ENCODE results near the gene SCYL1.
"Not testable (repeated sequence)": the region's sequence is repeated elsewhere in the genome, so short reads cannot be mapped to it uniquely, and the experiment has no call there.

SCYL1 gene

GRCh38 chr11:65505466-65506289 lies 19.2 kb upstream of the SCYL1 start:
- no peak for DNase-seq (ENCODE audit: low read depth, low spot score)

GRCh38 chr11:65506290-65506771 lies 18.6 kb upstream of the SCYL1 start:
- DNase-seq (ENCODE audit: low read depth, low spot score): no peak

- no peak for DNase-seq (ENCODE audit: low read depth, low spot score)
These were observed 17.9 kb upstream of the SCYL1 start for GRCh38 chr11:65506772-65507505.

GRCh38 chr11:65512311-65512710 lies 12.6 kb upstream of the SCYL1 start:
- DNase-seq (ENCODE audit: low read depth, low spot score): not testable (repeated sequence)

GRCh38 chr11:65516135-65516968 lies 8.5 kb upstream of the SCYL1 start:
- no peak for DNase-seq (ENCODE audit: low read depth, low spot score)

- not testable (repeated sequence) for DNase-seq (ENCODE audit: low read depth, low spot score)
These were observed 5.8 kb upstream of the SCYL1 start for GRCh38 chr11:65518941-65519549.

- not testable (repeated sequence) for DNase-seq (ENCODE audit: low read depth, low spot score)
These were observed 2.9 kb upstream of the SCYL1 start for GRCh38 chr11:65521777-65522521.

- not testable (repeated sequence) for DNase-seq (ENCODE audit: low read depth, low spot score)
These were observed 1.9 kb upstream of the SCYL1 start for GRCh38 chr11:65522718-65523630.

GRCh38 chr11:65523631-65523968 lies 1.3 kb upstream of the SCYL1 start:
- not testable (repeated sequence) for DNase-seq (ENCODE audit: low read depth, low spot score)

- no peak for DNase-seq (ENCODE audit: low read depth, low spot score)
These were observed 706 bp upstream of the SCYL1 start for GRCh38 chr11:65524014-65524740.

- DNase-seq (ENCODE audit: low read depth, low spot score): no peak
These were observed 930 bp downstream of the SCYL1 start for GRCh38 chr11:65525546-65526480.

- DNase-seq (ENCODE audit: low read depth, low spot score): no peak
These were observed 1.9 kb downstream of the SCYL1 start for GRCh38 chr11:65526744-65527143.

GRCh38 chr11:65528819-65529350 lies 4.0 kb downstream of the SCYL1 start:
- no peak for DNase-seq (ENCODE audit: low read depth, low spot score)

- no peak for DNase-seq (ENCODE audit: low read depth, low spot score)
These were observed 4.7 kb downstream of the SCYL1 start for GRCh38 chr11:65529475-65530156.

- no peak for DNase-seq (ENCODE audit: low read depth, low spot score)
These were observed 5.2 kb downstream of the SCYL1 start for GRCh38 chr11:65530157-65530496.

- no peak for DNase-seq (ENCODE audit: low read depth, low spot score)
These were observed 7.6 kb downstream of the SCYL1 start for GRCh38 chr11:65532388-65533064.

- DNase-seq (ENCODE audit: low read depth, low spot score): no peak
These were observed 10.2 kb downstream of the SCYL1 start for GRCh38 chr11:65535102-65535501.

Measured in smooth muscle cell of the brain vasculature (primary cell).